ENCODE measurements around the gene CNOT4. TPM values are rescaled to one million over a fixed set of nuclear protein-coding genes. Genes with fewer than 3 reads are reported as not detected.

Gene CNOT4
- total and polyA plus RNA-seq, 4 donors, result 5.6 to 61.4 (median 11.7) TPM

- Histone ChIP-seq H3K4me1 (ENCODE audit: control insufficient read depth in 5 of 5, insufficient read depth in 5 of 5, low read length in 5 of 5) (peaks cover 1 to 66% (median 10%) of the 10 kb centered on the region in 5 donors), H3K27me3 (ENCODE audit: control insufficient read depth in 3 of 3, insufficient read depth in 3 of 3, low read length in 2 of 3) (no peaks in the 10 kb centered on the region), H3K9ac (ENCODE audit: insufficient read depth in 1 of 2, low read length in 2 of 2) (no peak overlapping the region), H3K4me3 (no peak overlapping the region), H3K27ac (ENCODE audit: low read depth in 1 of 2, low read length in 1 of 2) (no peak overlapping the region), H3K9me3 (ENCODE audit: control insufficient read depth in 4 of 4, insufficient read depth in 3 of 4, low read length in 3 of 4) (peaks cover 0 to 3% (median 0%) of the 10 kb centered on the region in 4 donors), H3K36me3 (ENCODE audit: control insufficient read depth in 4 of 4, insufficient read depth in 4 of 4, low read length in 4 of 4) (peaks cover 2 to 10% (median 5%) of the 10 kb centered on the region in 4 donors)
- ATAC-seq (ENCODE audit: insufficient read depth, low FRiP score) (no peak), DNase-seq (peak in 2 of 3 donors; percentile 24 to 50)
- no peak for TF ChIP-seq CTCF (IDR thresholded peaks at IDR 0.05; ENCODE audit: control extremely low read depth, extremely low read depth)
- 82 to 85% methylated on average over 2 of the region's 2 CpGs for whole genome bisulfite sequencing, 2 donors
Observed at GRCh38 chr7:135364206-135364605, 145.7 kb downstream of the CNOT4 start.

- no peak for TF ChIP-seq CTCF (IDR thresholded peaks at IDR 0.05; ENCODE audit: control extremely low read depth, extremely low read depth)
- 94 to 97% methylated on average over 7 of the region's 7 CpGs for WGBS, 2 donors
- H3K27me3 ChIP-seq (ENCODE audit: control insufficient read depth in 3 of 3, insufficient read depth in 3 of 3, low read length in 2 of 3), result no peaks in the 10 kb centered on the region
- no peak overlapping the region for H3K27ac ChIP-seq (ENCODE audit: low read depth in 1 of 2, low read length in 1 of 2)
- H3K4me3 ChIP-seq, result no peak overlapping the region
- peaks cover 1 to 61% (median 10%) of the 10 kb centered on the region in 5 donors for H3K4me1 ChIP-seq (ENCODE audit: control insufficient read depth in 5 of 5, insufficient read depth in 5 of 5, low read length in 5 of 5)
- no peak for ATAC-seq (ENCODE audit: insufficient read depth, low FRiP score)
- DNase-seq, result no peak
- H3K9ac ChIP-seq (ENCODE audit: insufficient read depth in 1 of 2, low read length in 2 of 2), result no peak overlapping the region
- peaks cover 0 to 3% (median 0%) of the 10 kb centered on the region in 4 donors for H3K9me3 ChIP-seq (ENCODE audit: control insufficient read depth in 4 of 4, insufficient read depth in 3 of 4, low read length in 3 of 4)
- H3K36me3 ChIP-seq (ENCODE audit: control insufficient read depth in 4 of 4, insufficient read depth in 4 of 4, low read length in 4 of 4), result peaks cover 2 to 10% (median 5%) of the 10 kb centered on the region in 4 donors
Observed at GRCh38 chr7:135362871-135363270, 147.0 kb downstream of the CNOT4 start.

GRCh38 chr7:135361788-135362187 lies 148.1 kb downstream of the CNOT4 start:
- WGBS, 2 donors, result 71 to 75% methylated on average over 5 of the region's 5 CpGs
- H3K4me3 ChIP-seq, result no peak overlapping the region
- DNase-seq, result no peak
- H3K9ac ChIP-seq (ENCODE audit: insufficient read depth in 1 of 2, low read length in 2 of 2), result no peak overlapping the region
- peaks cover 0 to 3% (median 0%) of the 10 kb centered on the region in 4 donors for H3K9me3 ChIP-seq (ENCODE audit: control insufficient read depth in 4 of 4, insufficient read depth in 3 of 4, low read length in 3 of 4)
- no peak for ATAC-seq (ENCODE audit: insufficient read depth, low FRiP score)
- H3K4me1 ChIP-seq (ENCODE audit: control insufficient read depth in 5 of 5, insufficient read depth in 5 of 5, low read length in 5 of 5), result peaks cover 1 to 52% (median 10%) of the 10 kb centered on the region in 5 donors
- H3K27ac ChIP-seq (ENCODE audit: low read depth in 1 of 2, low read length in 1 of 2), result no peak overlapping the region
- TF ChIP-seq CTCF (IDR thresholded peaks at IDR 0.05; ENCODE audit: control extremely low read depth, extremely low read depth), result no peak
- H3K36me3 ChIP-seq (ENCODE audit: control insufficient read depth in 4 of 4, insufficient read depth in 4 of 4, low read length in 4 of 4), result peaks cover 2 to 10% (median 5%) of the 10 kb centered on the region in 4 donors
- no peaks in the 10 kb centered on the region for H3K27me3 ChIP-seq (ENCODE audit: control insufficient read depth in 3 of 3, insufficient read depth in 3 of 3, low read length in 2 of 3)

DNA sequence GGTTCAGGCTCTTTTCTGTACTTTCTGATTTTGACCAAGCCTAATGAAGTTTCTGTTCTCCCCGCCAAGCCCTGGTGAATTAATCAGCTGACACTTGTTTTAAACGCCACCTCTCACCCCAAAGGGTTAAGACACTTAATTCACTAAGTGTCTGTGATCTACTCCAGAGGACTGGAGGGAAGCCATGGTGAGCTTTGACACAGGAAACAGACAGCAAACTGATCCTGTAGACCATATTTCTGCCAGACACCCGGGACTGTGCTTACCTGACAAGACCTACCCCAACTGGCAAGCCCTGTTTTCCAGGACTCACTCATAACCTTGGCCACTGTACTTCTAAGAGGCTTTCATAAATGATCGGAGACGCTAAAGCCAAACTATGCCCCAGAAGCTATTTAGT lies 150.3 kb downstream of the CNOT4 start:
- 44 to 60% methylated on average over 5 of the region's 5 CpGs for WGBS, 2 donors
- Histone ChIP-seq H3K9ac (ENCODE audit: insufficient read depth in 1 of 2, low read length in 2 of 2) (no peak overlapping the region), H3K36me3 (ENCODE audit: control insufficient read depth in 4 of 4, insufficient read depth in 4 of 4, low read length in 4 of 4) (peaks cover 2 to 10% (median 5%) of the 10 kb centered on the region in 4 donors), H3K27ac (ENCODE audit: low read depth in 1 of 2, low read length in 1 of 2) (no peak overlapping the region), H3K4me3 (no peak overlapping the region), H3K27me3 (ENCODE audit: control insufficient read depth in 3 of 3, insufficient read depth in 3 of 3, low read length in 2 of 3) (no peaks in the 10 kb centered on the region), H3K9me3 (ENCODE audit: control insufficient read depth in 4 of 4, insufficient read depth in 3 of 4, low read length in 3 of 4) (peaks cover 0 to 3% (median 0%) of the 10 kb centered on the region in 4 donors), H3K4me1 (ENCODE audit: control insufficient read depth in 5 of 5, insufficient read depth in 5 of 5, low read length in 5 of 5) (peaks cover 1 to 37% (median 6%) of the 10 kb centered on the region in 5 donors)
- ATAC-seq (ENCODE audit: insufficient read depth, low FRiP score) (no peak), DNase-seq (peak; percentile 85 to 97 (median 96))
- no peak for TF ChIP-seq CTCF (IDR thresholded peaks at IDR 0.05; ENCODE audit: control extremely low read depth, extremely low read depth)
